Measurements from ENCODE around the gene EXOC3. TPM values are rescaled to one million over a fixed set of nuclear protein-coding genes. Genes with fewer than 3 reads are reported as not detected.

The EXOC3 gene
- total RNA-seq, 1 donor from 2014 or later: 42.4 TPM

GRCh38 chr5:463952-464351, 21.0 kb downstream of the EXOC3 start:
- DNase-seq (ENCODE audit: low read depth) (no peak), FAIRE-seq (no peak)
- Histone ChIP-seq H3K4me3 (ENCODE audit: low read depth, low read length) (no peak overlapping the region), H3K36me3 (ENCODE audit: control insufficient read depth, insufficient read depth, low read length) (peaks cover 16% of the 10 kb centered on the region), H3K27me3 (ENCODE audit: control insufficient read depth, insufficient read depth, low read length) (no peaks in the 10 kb centered on the region)
- no peak for TF ChIP-seq CTCF (IDR thresholded peaks at IDR 0.05; ENCODE audit: insufficient read depth, low read length, severe bottlenecking)

- FAIRE-seq (no peak), DNase-seq (ENCODE audit: low read depth) (no peak)
- no peaks in the 10 kb centered on the region for H3K27me3 ChIP-seq (ENCODE audit: control insufficient read depth, insufficient read depth, low read length)
- no peak for TF ChIP-seq CTCF (IDR thresholded peaks at IDR 0.05; ENCODE audit: insufficient read depth, low read length, severe bottlenecking)
- H3K4me3 ChIP-seq (ENCODE audit: low read depth, low read length): no peak overlapping the region
- H3K36me3 ChIP-seq (ENCODE audit: control insufficient read depth, insufficient read depth, low read length): peaks cover 15% of the 10 kb centered on the region
These were observed 21.5 kb downstream of the EXOC3 start for GRCh38 chr5:464446-464842.

DNA sequence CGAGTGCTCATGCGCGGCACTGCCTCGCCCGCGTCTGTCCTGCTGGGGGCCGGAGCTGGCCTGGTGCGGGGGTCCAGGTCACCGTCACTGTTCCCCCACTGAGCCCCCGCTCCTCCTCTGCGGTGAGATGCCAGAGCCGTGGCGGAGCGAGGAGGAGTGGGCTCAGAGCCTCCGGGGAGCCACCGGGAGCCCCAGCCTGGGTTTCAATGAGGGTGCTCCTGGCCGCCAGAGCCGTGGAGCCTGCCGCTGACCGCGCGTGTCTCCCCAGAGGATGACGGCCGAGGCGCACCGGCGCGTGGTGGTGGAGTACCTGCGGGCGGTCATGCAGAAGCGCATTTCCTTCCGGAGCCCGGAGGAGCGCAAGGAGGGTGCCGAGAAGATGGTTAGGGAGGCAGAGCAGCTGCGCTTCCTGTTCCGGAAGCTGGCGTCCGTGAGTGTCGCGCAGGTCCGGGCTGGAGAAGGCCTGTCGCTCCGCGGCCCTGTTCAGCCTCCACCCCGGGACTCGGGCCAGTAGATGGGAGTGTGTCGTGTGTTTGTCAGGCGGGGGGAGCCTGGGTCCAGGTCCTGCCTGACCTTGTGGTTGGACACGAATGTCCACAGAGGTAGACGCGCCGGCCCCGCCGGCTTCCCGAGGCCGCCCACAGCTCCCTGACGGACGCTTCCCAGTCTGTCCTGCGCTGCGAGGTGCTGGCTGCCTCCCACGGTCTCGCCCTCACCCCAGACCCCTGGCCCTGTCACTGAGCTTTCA, 22.0 kb downstream of the EXOC3 start:
- H3K27me3 ChIP-seq (ENCODE audit: control insufficient read depth, insufficient read depth, low read length): no peaks in the 10 kb centered on the region
- no peak for TF ChIP-seq CTCF (IDR thresholded peaks at IDR 0.05; ENCODE audit: insufficient read depth, low read length, severe bottlenecking)
- DNase-seq (ENCODE audit: low read depth): no peak
- H3K36me3 ChIP-seq (ENCODE audit: control insufficient read depth, insufficient read depth, low read length): peaks cover 10% of the 10 kb centered on the region
- FAIRE-seq: no peak
- no peak overlapping the region for H3K4me3 ChIP-seq (ENCODE audit: low read depth, low read length)

GRCh38 chr5:465591-466403, 22.8 kb downstream of the EXOC3 start:
- H3K4me3 ChIP-seq (ENCODE audit: low read depth, low read length): no peak overlapping the region
- FAIRE-seq (no peak), DNase-seq (ENCODE audit: low read depth) (no peak)
- H3K36me3 ChIP-seq (ENCODE audit: control insufficient read depth, insufficient read depth, low read length): peaks cover 5% of the 10 kb centered on the region
- no peaks in the 10 kb centered on the region for H3K27me3 ChIP-seq (ENCODE audit: control insufficient read depth, insufficient read depth, low read length)
- TF ChIP-seq CTCF (IDR thresholded peaks at IDR 0.05; ENCODE audit: insufficient read depth, low read length, severe bottlenecking): no peak

DNA sequence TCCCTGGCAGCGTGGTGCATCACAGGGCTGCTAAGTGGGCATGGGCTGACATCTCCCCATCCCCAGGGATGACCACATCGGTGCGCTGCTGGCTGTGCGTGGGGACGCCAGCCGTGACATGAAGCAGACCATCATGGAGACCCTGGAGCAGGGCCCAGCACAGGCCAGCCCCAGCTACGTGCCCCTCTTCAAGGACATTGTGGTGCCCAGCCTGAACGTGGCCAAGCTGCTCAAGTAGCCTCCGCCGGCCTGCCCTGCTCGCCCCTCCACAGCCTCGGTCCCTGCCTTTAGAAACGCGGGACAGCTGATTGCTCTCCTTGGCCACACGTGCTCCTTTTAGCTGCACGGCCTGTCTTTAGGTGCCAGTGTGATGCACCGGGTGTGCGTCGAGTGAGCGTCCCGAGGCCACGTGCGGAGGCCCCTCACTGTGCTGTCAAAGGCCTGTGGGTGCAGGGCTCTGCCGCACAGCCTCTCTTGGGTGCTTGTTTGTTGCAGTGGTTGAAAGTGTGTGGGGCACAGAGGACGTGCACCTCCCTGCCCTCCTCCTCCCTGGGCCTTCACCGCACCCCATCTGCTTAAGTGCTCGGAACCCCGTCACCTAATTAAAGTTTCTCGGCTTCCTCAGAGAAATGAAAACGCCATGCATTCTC, 23.8 kb downstream of the EXOC3 start:
- DNase-seq (ENCODE audit: low read depth) (no peak), FAIRE-seq (no peak)
- Histone ChIP-seq H3K27me3 (ENCODE audit: control insufficient read depth, insufficient read depth, low read length) (no peaks in the 10 kb centered on the region), H3K4me3 (ENCODE audit: low read depth, low read length) (no peak overlapping the region), H3K36me3 (ENCODE audit: control insufficient read depth, insufficient read depth, low read length) (peaks cover 5% of the 10 kb centered on the region)
- TF ChIP-seq CTCF (IDR thresholded peaks at IDR 0.05; ENCODE audit: insufficient read depth, low read length, severe bottlenecking): no peak

All from bronchial epithelial cell (primary cell).